Keratinocyte (primary cell): ENCODE measurements around the gene MAPK4. TPM values are rescaled to one million over a fixed set of nuclear protein-coding genes. Genes with fewer than 3 reads are reported as not detected.
"Not testable (repeated sequence)": the region's sequence is repeated elsewhere in the genome, so short reads cannot be mapped to it uniquely, and the experiment has no call there.

Source experiments
- DNase-seq: peaks from one replicate; pipeline ENCODE4 v3.0.0-alpha.2; 2011; ENCODE audit warnings: low read depth, missing footprints, low spot score
- FAIRE-seq: peaks from 2 replicates; lab custom pipeline; 2011; peaks lifted over from hg19 to GRCh38; lab: Jason Lieb, UNC
- H2AFZ ChIP-seq: 2 replicates; pipeline ENCODE4 v1.6.0; 2012; ENCODE audit warnings: low read length, control low read depth, inconsistent platforms; ENCODE audit not compliant: control insufficient read depth
- H3K27ac ChIP-seq: 2 replicates; pipeline ENCODE4 v1.5.1; 2011; ENCODE audit warnings: low read length; ENCODE audit not compliant: control insufficient read depth, insufficient read depth
- H3K27me3 ChIP-seq: 3 replicates; pipeline ENCODE4 v1.6.0; 2011; ENCODE audit warnings: low read length; ENCODE audit not compliant: control insufficient read depth, insufficient read depth; ENCODE audit errors: extremely low read depth
- H3K36me3 ChIP-seq, 2 experiments: 2 replicates in 1 of 2; 3 replicates in 1 of 2; pipeline ENCODE4 v1.5.1; 2011; ENCODE audit warnings: low read length in 2 of 2, mild to moderate bottlenecking in 1 of 2; ENCODE audit not compliant: control insufficient read depth in 2 of 2, insufficient read depth in 2 of 2; ENCODE audit errors: extremely low read depth in 1 of 2
- H3K4me1 ChIP-seq: 3 replicates; pipeline ENCODE4 v1.5.1; 2011; ENCODE audit warnings: low read length; ENCODE audit not compliant: control insufficient read depth, insufficient read depth; ENCODE audit errors: extremely low read depth
- H3K4me2 ChIP-seq: 3 replicates; pipeline ENCODE4 v1.6.0; 2011; ENCODE audit warnings: low read depth, low read length; ENCODE audit not compliant: control insufficient read depth, insufficient read depth; ENCODE audit errors: extremely low read depth
- H3K4me3 ChIP-seq, 3 experiments: fragments of 200-600 bp in 1 of 3; sonication (generic) in 1 of 3; 2 replicates in 2 of 3; 3 replicates in 1 of 3; pipeline ENCODE4 v1.5.1; 2011 to 2016; ENCODE audit warnings: low read length in 3 of 3, mild to moderate bottlenecking in 3 of 3, control low read depth in 2 of 3, inconsistent platforms in 1 of 3, low read depth in 1 of 3, mixed read lengths in 1 of 3, mixed run types in 1 of 3, moderate library complexity in 1 of 3; ENCODE audit not compliant: control insufficient read depth in 2 of 3, insufficient read depth in 2 of 3; ENCODE audit errors: extremely low read depth in 1 of 3
- H3K79me2 ChIP-seq: 2 replicates; pipeline ENCODE4 v1.6.0; 2012; ENCODE audit warnings: low read length; ENCODE audit not compliant: control insufficient read depth, insufficient read depth
- H3K9ac ChIP-seq: 3 replicates; pipeline ENCODE4 v1.6.0; 2011; ENCODE audit warnings: low read length; ENCODE audit not compliant: control insufficient read depth, insufficient read depth; ENCODE audit errors: extremely low read depth
- H3K9me1 ChIP-seq: 3 replicates; pipeline ENCODE4 v1.6.0; 2011; ENCODE audit warnings: low read length; ENCODE audit not compliant: control insufficient read depth, insufficient read depth; ENCODE audit errors: extremely low read depth
- H3K9me3 ChIP-seq: 2 replicates; pipeline ENCODE4 v1.5.1; 2012; ENCODE audit warnings: low read depth, low read length; ENCODE audit not compliant: control insufficient read depth
- H4K20me1 ChIP-seq: 3 replicates; pipeline ENCODE4 v1.6.0; 2011; ENCODE audit warnings: low read length; ENCODE audit not compliant: control insufficient read depth, insufficient read depth; ENCODE audit errors: extremely low read depth
- EZH2 ChIP-seq: IDR thresholded peaks from one replicate; pipeline ENCODE4 v1.6.1; 2012; ENCODE audit warnings: inconsistent platforms, mild to moderate bottlenecking, low read length, moderate library complexity
- dilution Hi-C: fragments of 300-500 bp; cut with MboI; formaldehyde crosslinking; loops from one replicate; pipeline ENCODE4 v1.7.0; 2020; ENCODE audit warnings: low sequenced_read_pairs; ENCODE audit not compliant: extremely low pct_ligation_motif_present
- polyA minus RNA-seq, 3 experiments: library from RNA; depleted of rRNA, polyadenylated mRNA; stranded (reverse); fragments of >200 nt; gene quantifications; 1 replicate in 1 of 3; 2 replicates in 1 of 3; 3 replicates in 1 of 3; pipeline ENCODE4 v1.2.3, GENCODE V29; 2011
- polyA plus RNA-seq, 5 experiments: library from polyadenylated mRNA; depleted of rRNA in 3 of 5; stranded (reverse) in 3 of 5; stranded (forward) in 1 of 5; unstranded in 1 of 5; fragments of >200 nt; gene quantifications; 1 replicate in 1 of 5; 2 replicates in 3 of 5; 3 replicates in 1 of 5; pipeline versions ENCODE4 v1.2.1 to v1.2.3, GENCODE V29; 2011 to 2012; ENCODE audit warnings: missing spikeins in 2 of 5, low read depth in 1 of 5, low replicate concordance in 1 of 5

The MAPK4 gene
- polyA plus RNA-seq = 0.01 TPM in 1 of 3 replicates, not detected in the others
- polyA plus RNA-seq (2011; ENCODE audit: low read depth) = not detected
- 0.04 and 0.09 TPM in 2 replicates for polyA plus RNA-seq (2011; cell fraction: cytosol; rRNA removed)
- polyA plus RNA-seq (2011; cell fraction: nucleus; rRNA removed) = 0.24 and 0.39 TPM in 2 replicates
- 0.02 and 0.06 TPM in 2 replicates for polyA plus RNA-seq (2012; ENCODE audit: low replicate concordance)
- not detected in 3 replicates for polyA minus RNA-seq
- not detected for polyA minus RNA-seq (2011; cell fraction: cytosol; rRNA and poly(A)+ RNA removed)
- 0.11 and 0.54 TPM in 2 replicates for polyA minus RNA-seq (2011; cell fraction: nucleus; rRNA and poly(A)+ RNA removed)

DNA sequence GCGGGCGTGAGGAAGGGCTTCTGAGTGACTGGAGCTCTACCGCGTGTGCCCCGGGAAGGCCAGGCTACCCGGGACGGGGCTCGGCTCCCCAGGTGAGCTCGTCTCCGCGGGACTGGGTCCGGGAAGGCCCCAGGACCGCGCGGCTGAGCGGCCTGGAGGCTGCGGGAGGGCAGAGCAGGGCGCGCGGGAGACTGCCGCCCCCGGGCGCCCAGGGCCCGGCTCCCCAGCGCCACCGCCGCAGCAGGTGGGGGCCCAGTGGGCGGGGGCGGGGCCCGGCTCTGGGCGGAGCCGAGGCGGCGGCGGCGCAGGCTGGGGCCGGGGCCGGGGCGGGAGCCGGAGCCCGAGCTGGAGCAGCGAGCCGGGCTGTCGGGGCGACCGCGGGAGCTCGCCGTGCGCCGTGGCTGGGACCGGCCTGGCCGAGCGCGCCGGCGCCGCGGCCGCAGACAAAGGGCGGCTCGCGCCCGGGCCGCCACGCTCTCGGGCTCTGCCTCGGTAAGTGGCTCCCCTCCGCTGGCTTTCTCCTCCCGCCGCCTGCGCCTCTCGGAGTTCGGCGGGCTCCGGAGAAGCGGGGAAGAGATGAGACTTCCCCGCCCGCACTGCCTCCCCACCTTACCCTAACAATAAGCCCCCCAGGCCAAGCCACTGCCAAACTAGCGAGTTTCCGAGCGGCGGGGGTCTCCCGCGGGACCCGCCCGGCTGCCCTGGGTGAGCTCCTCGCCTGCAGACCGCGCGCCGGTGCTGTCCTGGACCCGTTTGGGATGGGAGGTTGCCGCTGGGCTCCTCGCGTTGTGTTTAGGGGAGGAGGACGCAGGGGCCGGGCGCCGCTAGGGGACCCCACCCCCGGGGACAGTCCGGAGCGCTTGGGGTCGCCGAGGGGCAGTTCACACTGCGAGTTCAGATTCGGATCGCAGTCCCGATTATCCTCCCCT, at the start of gene MAPK4:
MAPK4 (plus strand) TSS at position 336 of the 929 bp plus-strand sequence. CDS start 103,872 bp downstream, outside the sequence.
- dilution Hi-C loops = no loop called here
- H2AFZ ChIP-seq = peak within 1 kb of the TSS; percentile 54
- TF ChIP-seq EZH2 = no peak
- H3K9ac ChIP-seq = no peak within 1 kb of the TSS
- peaks cover 8% of the 10 kb centered on the region for H3K4me1 ChIP-seq
- H3K4me2 ChIP-seq = peak within 1 kb of the TSS; percentile 81
- peak within 1 kb of the TSS; percentile 34 to 71 (median 64) for H3K4me3 ChIP-seq
- H3K9me1 ChIP-seq = no peaks in the 10 kb centered on the region
- DNase-seq (no peak), FAIRE-seq (no peak)
- no peaks in the 10 kb centered on the region for H3K79me2 ChIP-seq
- H4K20me1 ChIP-seq = no peaks in the 10 kb centered on the region
- peaks cover 65% of the 10 kb centered on the region for H3K27me3 ChIP-seq
- no peak within 1 kb of the TSS for H3K27ac ChIP-seq
- no peaks in the 10 kb centered on the region for H3K9me3 ChIP-seq
- no peaks in the 10 kb centered on the region for H3K36me3 ChIP-seq

DNA sequence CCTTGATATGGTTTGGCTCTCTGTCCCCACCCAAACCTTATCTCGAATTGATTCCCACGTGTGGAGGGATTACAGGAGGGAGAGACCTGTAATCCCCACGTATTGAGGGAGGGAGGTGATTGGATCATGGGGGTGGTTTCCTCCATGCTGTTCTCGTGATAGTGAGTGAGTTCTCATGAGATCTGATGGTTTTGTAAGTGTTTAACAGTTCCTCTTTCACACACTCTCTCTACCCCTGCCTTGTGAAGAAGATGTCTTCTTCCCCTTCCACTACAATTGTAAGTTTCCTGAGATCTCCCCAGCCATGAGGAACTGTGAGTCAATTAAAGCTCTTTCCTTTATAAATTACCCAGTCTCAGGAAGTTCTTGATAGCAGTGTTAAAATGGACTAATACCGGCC, 42.6 kb upstream of the MAPK4 start:
- H3K79me2 ChIP-seq, dilution Hi-C loops: not testable (repeated sequence)

More for the DNA sequence above, 42.6 kb upstream of the MAPK4 start:
- H3K4me2 ChIP-seq, H3K9me3 ChIP-seq, H3K9me1 ChIP-seq, H3K4me1 ChIP-seq, H3K36me3 ChIP-seq, FAIRE-seq, DNase-seq, H3K27me3 ChIP-seq, H2AFZ ChIP-seq, H3K9ac ChIP-seq, H4K20me1 ChIP-seq, H3K4me3 ChIP-seq, H3K27ac ChIP-seq: not testable (repeated sequence)
